Erythroblast (primary cell): ENCODE measurements around the gene PTPRN2.

ENCODE experiments used
- GATA1 ChIP-seq: IDR thresholded peaks from 2 replicates; pipeline ENCODE4 v1.6.1; 2011; ENCODE audit warnings: low read depth, mild to moderate bottlenecking, control low read depth, low read length, moderate library complexity
- POLR2A ChIP-seq: IDR thresholded peaks from 2 replicates; pipeline ENCODE4 v1.6.1; 2011; ENCODE audit warnings: mild to moderate bottlenecking, low read length

- TF ChIP-seq POLR2A (no peak), GATA1 (no peak)
Observed at GRCh38 chr7:158517571-158517970, 70.1 kb downstream of the PTPRN2 start.
